ENCODE measurements around the gene CMAS. TPM values are rescaled to one million over a fixed set of nuclear protein-coding genes. Genes with fewer than 3 reads are reported as not detected.
A peak's percentile ranks its signal among the peaks of the same experiment; 100 is the strongest.

CMAS gene
- total and polyA plus RNA-seq, 8 donors, result 4.7 to 283 (median 38.0) TPM

GRCh38 chr12:22029491-22029890 is 16.5 kb upstream of the CMAS start:
- Histone ChIP-seq H3K4me3 (no peak overlapping the region), H3K27ac (no peak overlapping the region), H3K27me3 (no peaks in the 10 kb centered on the region), H3K36me3 (no peaks in the 10 kb centered on the region), H3K9me3 (no peaks in the 10 kb centered on the region), H3K4me1 (peaks cover 0 to 2% (median 0%) of the 10 kb centered on the region in 4 donors)
- DNase-seq, result no peak
- WGBS, 5 donors, result 58 to 76% (median 69%) methylated on average over 2 of the region's 2 CpGs
- TF ChIP-seq EP300 (IDR thresholded peaks at IDR 0.05), result no peak
- no peak for TF ChIP-seq CTCF (IDR thresholded peaks at IDR 0.05)
- no peak for TF ChIP-seq POLR2A (IDR thresholded peaks at IDR 0.05)
- no peak for TF ChIP-seq POLR2AphosphoS5 (IDR thresholded peaks at IDR 0.05)
- intact Hi-C loops (cut with DNase I; ENCODE audit: low total_unique reads), result no loop called here

- no peak overlapping the region for H3K4me3 ChIP-seq
- DNase-seq, result no peak
- H3K36me3 ChIP-seq, result no peaks in the 10 kb centered on the region
- H3K9me3 ChIP-seq, result no peaks in the 10 kb centered on the region
- peaks cover 2 to 7% (median 4%) of the 10 kb centered on the region in 4 donors for H3K4me1 ChIP-seq
- TF ChIP-seq POLR2AphosphoS5 (IDR thresholded peaks at IDR 0.05) (no peak), EP300 (IDR thresholded peaks at IDR 0.05) (no peak), CTCF (IDR thresholded peaks at IDR 0.05) (no peak), POLR2A (IDR thresholded peaks at IDR 0.05) (no peak)
- WGBS, 5 donors, result 91 to 100% (median 95%) methylated on average over 1 of the region's 1 CpG
- intact Hi-C loops (cut with DNase I; ENCODE audit: low total_unique reads), result no loop called here
- no peaks in the 10 kb centered on the region for H3K27me3 ChIP-seq
- no peak overlapping the region for H3K27ac ChIP-seq
Measured at GRCh38 chr12:22029991-22030390, 16.0 kb upstream of the CMAS start.

GRCh38 chr12:22032732-22033131 is 13.3 kb upstream of the CMAS start:
- no peaks in the 10 kb centered on the region for H3K36me3 ChIP-seq
- peaks cover 4 to 10% (median 7%) of the 10 kb centered on the region in 4 donors for H3K4me1 ChIP-seq
- no peak for DNase-seq
- no peak overlapping the region for H3K4me3 ChIP-seq
- no peak overlapping the region for H3K27ac ChIP-seq
- H3K9me3 ChIP-seq, result no peaks in the 10 kb centered on the region
- TF ChIP-seq CTCF (IDR thresholded peaks at IDR 0.05), result no peak
- no peaks in the 10 kb centered on the region for H3K27me3 ChIP-seq
- intact Hi-C loops (cut with DNase I; ENCODE audit: low total_unique reads), result no loop called here

DNA sequence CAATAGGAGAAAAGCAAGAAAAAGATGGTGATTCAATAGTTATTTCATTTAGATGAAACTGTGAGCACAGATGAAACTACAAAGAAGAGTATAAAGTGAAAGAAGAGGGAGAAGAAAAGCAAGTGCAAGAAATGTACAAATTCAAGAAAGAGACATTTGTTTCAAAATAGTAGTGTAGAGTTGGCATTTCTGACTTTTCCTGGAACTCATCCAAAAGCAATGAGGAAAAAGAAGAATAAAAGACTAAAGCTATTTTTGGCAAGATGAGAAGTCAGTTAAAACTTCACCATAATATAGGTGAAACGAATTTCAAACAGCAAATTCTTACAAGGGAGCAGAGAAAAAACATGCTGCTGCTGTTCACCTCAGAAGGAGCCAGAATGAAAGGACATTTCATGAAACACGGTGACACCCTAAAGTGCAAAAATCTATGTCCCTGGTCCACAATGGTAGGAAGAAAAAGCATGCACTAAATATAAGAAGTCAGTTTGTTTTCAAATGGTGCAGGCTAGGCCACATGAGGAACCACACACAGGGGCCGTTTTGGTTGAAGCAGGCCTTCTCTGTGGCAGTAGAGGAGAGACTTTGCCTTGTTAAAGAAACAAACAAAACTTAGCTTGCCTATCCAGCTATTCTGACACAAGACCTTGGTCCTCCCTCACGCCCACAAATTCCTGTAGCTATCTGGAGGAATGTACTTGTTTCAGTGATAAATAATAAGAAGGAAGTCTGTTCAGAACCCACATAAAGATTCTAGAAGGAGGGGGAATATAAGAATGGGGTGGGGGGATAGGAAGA is 11.1 kb upstream of the CMAS start:
- peaks cover 4 to 10% (median 7%) of the 10 kb centered on the region in 4 donors for H3K4me1 ChIP-seq
- no peak overlapping the region for H3K4me3 ChIP-seq
- WGBS, 5 donors, result 14 to 26% (median 19%) methylated on average over 4 of the region's 4 CpGs
- H3K27me3 ChIP-seq, result no peaks in the 10 kb centered on the region
- no peaks in the 10 kb centered on the region for H3K36me3 ChIP-seq
- no peak for TF ChIP-seq POLR2A (IDR thresholded peaks at IDR 0.05)
- no peak for TF ChIP-seq CTCF (IDR thresholded peaks at IDR 0.05)
- TF ChIP-seq POLR2AphosphoS5 (IDR thresholded peaks at IDR 0.05), result no peak
- no peak for TF ChIP-seq EP300 (IDR thresholded peaks at IDR 0.05)
- H3K9me3 ChIP-seq, result no peaks in the 10 kb centered on the region
- intact Hi-C loops (cut with DNase I; ENCODE audit: low total_unique reads), result no loop called here
- no peak overlapping the region for H3K27ac ChIP-seq
- DNase-seq, result peak in 1 of 2 donors; percentile 15

Data from stomach (tissue), 9 donors.